NCI-H2107 treated with DMSO at 0.1 percent for 48 hours (cell line): Measurements from ENCODE around the gene NFATC2.

Experiments used
- DNase-seq: peaks from one replicate; lab custom pipeline; 2025; ENCODE audit not compliant: unreplicated experiment; lab: John Stamatoyannopoulos, UW

Gene NFATC2

DNA sequence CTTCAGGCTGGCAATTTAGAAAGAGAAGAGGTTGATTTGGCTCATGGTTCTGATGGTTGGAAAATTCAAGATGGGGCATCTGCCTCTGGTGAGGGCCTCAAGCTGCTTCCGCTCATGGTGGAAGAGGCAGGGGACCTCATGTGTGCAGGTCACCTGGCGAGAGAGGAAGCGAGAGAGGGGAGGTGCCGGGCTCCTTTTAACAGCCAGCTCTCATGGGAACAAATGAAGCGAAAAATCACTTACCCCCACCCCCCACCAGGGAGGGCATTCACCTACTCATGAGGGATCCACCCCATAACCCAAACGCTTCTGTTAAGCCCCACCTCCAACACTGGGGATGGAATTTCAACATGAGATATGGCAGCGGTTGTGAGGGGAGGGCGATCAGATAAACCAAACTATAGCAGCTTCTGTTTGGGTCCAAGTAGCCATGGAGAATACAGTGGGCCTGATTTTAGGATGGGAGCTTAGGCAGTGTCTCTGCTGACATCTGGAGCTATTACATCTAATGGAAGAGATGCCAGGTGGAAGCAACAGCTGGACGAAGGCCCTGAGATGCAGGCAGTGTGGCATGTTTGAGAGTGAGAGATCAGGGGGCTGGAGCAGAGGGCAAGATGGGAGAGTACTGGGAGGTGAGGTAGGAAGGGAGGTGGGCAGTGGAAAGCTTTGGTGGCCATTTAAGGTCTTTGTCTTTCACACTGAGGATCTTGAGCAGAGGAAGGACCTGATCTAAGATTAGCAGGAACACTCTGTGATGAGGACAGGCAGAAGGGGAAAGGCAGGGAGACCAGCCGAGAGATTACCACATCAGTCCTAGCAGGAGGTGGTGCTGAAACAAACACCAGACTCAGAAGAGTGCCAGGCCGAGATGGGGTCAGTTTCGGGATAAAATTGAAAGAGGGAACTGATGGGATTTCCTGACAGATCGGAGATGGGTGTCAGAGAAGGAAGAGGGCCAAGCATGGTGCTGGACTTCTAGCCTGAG, 161.8 kb downstream of the NFATC2 start:
- no peak for DNase-seq

DNA sequence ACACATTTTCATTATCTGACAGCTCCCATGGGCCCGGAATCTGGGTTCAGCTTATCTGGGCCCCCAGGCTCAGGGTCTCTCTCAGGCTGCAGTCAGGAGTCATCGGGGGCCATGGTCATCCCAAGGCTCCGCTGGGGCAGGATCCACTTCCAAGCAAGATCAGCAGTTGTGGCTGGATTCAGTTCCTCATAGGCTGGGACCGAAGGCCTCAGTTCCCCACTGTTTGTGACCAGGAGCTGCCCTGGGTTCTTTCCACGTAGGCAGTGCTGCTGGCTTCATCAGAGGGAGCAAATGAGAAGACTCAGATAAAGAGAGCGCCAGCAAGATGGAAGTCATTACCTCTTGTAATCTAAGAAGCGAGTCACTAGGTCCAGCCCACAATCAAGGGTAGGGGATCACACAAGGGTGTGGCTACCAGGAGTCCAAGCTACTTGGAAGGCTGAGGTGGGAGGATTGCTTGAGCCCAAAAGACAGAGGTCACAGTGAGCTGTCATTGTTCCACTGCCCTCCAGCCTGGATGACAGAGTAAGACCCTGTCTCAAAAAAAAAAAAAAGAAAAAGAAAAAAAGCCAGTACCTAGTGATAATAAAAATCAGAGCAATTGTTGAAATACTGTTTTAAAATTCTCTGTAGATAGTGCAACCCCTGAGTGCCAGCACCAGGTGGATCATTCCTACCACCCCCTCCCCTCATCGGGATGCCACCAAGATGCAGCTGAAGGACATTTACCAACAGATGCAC, 162.7 kb downstream of the NFATC2 start:
- no peak for DNase-seq

GRCh38 chr20:51378171-51378928, 164.2 kb downstream of the NFATC2 start:
- no peak for DNase-seq

DNA sequence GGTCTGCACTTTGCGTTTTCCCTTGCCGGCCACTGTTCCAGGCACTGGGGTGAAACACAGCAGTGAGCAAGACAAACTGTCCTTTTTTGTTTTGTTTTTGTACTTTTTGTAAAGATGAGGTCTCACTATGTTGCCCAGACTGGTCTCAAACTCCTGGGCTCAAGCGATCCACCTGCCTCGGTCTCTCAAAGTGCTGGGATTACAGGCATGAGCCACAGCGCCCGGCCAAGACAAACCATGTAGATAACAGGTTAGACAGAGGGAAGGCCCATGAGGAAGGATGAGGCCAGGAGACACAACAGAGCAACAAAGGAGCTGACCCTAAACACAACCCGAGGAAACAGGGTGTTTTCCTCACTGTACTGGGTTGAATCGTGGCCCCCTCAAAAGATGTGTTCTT, 165.4 kb downstream of the NFATC2 start:
- DNase-seq, result no peak

DNA sequence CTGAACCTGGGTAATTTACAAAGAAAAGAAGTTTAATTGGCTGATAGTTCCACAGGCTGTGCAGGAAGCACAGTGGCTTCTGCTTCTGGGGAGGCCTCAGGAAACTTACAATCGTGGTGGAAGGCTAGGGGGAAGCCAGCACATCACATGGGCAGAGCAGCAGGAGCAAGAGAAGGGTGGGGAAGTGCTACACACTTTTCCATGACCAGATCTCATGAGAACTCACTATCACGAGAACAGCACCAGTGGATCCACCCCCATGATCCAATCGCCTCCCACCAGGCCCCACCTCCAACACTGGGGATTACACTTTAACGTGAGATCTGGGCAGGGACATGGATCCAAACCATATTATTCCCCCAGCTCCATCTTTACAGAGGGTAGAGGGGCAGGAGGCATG, 166.4 kb downstream of the NFATC2 start:
- no peak for DNase-seq

DNA sequence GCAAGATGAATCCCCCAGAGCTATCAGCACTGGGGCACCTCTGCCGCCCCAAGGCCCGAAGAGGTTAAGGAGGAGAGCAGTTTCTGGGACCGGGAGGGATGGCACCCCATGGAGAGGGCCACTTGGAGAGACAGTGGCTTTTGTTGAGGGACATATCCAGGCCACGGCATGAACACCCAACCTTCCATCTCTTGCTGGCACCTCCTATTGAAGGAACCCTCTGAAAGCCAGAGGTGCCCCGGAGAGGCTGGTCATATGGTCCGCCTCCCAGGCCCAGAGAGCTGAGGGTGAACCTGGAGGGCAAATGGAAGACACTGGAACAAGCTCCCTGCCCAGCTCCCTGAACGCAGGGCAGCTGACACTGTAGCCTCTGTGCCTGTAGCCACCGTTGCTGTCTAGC, 167.0 kb downstream of the NFATC2 start:
- DNase-seq, result no peak

GRCh38 chr20:51374961-51375360, 167.6 kb downstream of the NFATC2 start:
- no peak for DNase-seq

DNA sequence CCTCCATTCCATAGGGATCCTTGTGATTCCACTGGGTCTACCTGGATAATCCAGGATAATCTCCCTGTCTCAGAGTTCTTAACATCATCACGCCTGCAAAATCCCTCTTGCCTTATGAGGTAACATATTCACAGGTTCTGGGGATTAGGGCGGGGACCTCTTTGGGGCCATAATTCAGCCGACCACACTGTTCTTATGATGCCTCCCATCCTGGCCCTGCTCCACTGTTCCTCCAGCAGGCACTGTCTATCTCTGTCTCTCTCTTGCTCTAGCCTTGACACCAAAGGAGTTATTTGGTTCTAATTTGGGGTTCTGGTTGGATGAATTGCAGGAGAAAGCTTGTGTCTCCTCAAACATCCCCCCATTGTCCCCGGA, 168.1 kb downstream of the NFATC2 start:
- no peak for DNase-seq

- DNase-seq, result no peak
Observed at GRCh38 chr20:51373713-51374455, 168.6 kb downstream of the NFATC2 start.

- DNase-seq, result no peak
Observed at GRCh38 chr20:51372966-51373365, 169.6 kb downstream of the NFATC2 start.

GRCh38 chr20:51372176-51372803, 170.2 kb downstream of the NFATC2 start:
- peak; percentile 27 for DNase-seq

DNA sequence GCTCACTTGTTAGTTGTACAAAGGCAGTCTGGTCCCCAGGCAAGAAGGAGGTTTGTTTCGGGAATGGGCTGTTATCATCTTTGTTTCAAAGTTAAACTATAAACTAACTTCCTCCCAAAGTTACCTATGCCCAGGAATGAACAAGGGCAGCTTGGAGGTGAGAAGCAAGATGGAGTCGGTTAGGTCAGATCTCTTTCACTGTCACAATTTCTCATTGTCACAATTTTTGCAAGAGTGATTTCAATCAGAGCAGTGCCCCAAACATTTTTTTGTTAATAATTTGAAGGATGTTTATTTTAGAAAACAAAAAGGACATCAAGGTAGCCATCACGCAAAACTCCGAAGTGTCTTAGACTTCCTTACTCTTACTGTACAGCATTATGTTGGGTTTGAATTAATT, 170.8 kb downstream of the NFATC2 start:
- DNase-seq, result no peak

DNA sequence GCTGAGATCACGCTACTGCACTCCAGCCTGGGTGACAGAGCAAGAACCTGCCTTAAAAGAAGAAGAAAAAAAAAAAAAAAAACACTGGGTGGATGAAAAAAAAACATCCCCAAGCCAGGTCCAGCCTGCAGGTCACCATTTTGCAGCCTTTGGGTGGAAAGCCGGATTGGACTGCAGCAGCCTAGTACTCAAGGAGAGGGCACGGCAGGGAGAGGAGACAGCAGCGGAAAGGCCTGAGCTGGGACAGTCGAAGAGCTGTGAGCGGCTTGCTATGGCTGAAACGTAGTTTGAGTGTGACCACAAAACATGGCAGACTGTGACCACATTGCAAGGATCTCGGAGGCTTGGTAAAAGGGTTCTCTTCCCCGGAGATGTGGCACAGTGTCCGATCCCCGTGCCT, 173.0 kb downstream of the NFATC2 start:
- no peak for DNase-seq

GRCh38 chr20:51368461-51369211, 173.9 kb downstream of the NFATC2 start:
- no peak for DNase-seq

DNA sequence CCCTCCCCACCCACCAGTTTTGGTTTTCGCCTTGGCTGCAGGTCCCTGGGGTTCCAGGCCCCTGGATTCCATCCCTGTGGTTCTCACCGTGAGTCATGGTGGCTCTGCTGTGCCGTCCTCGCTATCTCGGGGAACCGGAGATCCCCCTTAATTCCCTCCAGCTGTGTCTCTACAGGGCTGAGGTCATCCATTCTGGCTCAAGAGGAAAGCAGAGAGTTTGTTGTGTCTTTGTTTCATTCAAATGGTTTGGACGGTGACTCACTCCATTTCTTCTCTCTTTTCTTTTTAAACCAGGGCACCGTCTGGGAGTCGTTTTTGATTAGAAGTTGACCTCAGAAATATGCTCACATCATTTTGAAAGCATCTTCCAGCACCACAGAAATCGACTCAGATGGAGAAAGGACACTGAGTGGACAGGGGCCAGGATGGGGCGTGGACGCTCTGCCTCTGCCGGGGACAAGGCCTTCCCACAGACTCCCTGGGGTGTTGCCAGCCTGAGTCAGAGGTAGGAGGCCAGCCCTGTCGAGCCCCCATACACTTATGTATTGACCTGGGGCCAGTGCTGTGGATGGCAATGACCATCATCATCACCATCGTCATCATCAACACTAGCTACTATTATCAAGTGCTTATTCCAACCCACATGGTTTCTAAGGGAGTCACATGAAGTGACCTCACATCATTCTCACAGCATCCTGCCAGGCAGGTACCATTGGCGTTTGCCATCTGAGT, 176.2 kb downstream of the NFATC2 start:
- DNase-seq, result no peak

- no peak for DNase-seq
Observed at GRCh38 chr20:51365670-51366069, 176.8 kb downstream of the NFATC2 start.

DNA sequence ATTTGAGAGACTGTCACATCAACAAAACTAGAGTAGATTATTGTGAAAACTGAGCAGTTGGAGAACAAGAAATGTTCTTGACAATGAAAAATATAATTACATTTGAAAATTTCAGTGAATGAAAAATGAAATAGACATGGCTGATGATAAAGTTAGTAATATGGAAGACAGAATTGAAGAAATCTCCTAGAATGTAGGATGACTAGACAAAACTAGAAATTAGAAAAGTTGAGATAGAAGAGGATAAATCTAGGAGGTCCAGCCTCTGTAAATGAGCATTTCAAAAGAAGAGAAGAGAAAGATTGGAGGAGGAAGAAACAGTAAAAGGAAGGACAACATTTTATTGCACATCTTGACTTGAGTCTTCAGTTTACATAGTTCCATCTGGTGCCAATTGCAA, 178.7 kb downstream of the NFATC2 start:
- no peak for DNase-seq

DNA sequence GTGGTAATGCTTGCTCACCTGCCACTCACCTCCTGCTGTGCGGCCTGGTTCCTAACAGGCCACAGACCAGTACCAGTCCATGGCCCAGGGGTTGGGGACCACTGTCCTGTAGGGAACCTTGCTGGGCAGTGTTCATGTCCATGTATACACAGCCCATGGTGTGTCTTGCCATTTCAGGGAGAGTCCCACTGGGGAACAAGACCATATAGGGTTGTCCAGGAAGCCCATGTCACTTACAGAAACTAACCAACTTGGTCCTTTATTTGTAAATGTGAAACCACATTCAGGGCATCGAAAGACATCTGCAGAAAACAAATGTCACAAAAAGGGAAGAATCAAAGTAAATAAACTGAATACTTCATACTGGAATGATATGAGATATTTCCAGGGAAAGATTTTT, 179.1 kb downstream of the NFATC2 start:
- no peak for DNase-seq

GRCh38 chr20:51362254-51362653, 180.3 kb downstream of the NFATC2 start:
- no peak for DNase-seq
